Hepatocyte (in vitro differentiated cells): ENCODE measurements around the gene ST6GAL1. TPM values are rescaled to one million over a fixed set of nuclear protein-coding genes. Genes with fewer than 3 reads are reported as not detected.
A peak's percentile ranks its signal among the peaks of the same experiment; 100 is the strongest.

ENCODE experiments used
- DNase-seq: peaks from one replicate; pipeline ENCODE4 v3.0.0-alpha.2; 2016; ENCODE audit warnings: low spot score
- H2AFZ ChIP-seq: fragments of 200-600 bp; sonication (generic); 2 replicates; pipeline ENCODE4 v1.6.0; 2016; ENCODE audit warnings: antibody characterized with exemption, mild to moderate bottlenecking
- H3K27ac ChIP-seq: fragments of 200-600 bp; sonication (generic); 2 replicates; pipeline ENCODE4 v1.5.1; 2016; ENCODE audit warnings: mild to moderate bottlenecking
- H3K27me3 ChIP-seq: fragments of 200-600 bp; sonication (generic); 2 replicates; pipeline ENCODE4 v1.6.1; 2016
- H3K36me3 ChIP-seq: fragments of 200-600 bp; sonication (generic); replicated peaks from 2 replicates; pipeline ENCODE4 v1.5.1; 2016; ENCODE audit warnings: low read depth; ENCODE audit not compliant: insufficient read depth
- H3K4me1 ChIP-seq: fragments of 200-600 bp; sonication (generic); 2 replicates; pipeline ENCODE4 v1.5.1; 2016; ENCODE audit warnings: mild to moderate bottlenecking, moderate library complexity; ENCODE audit not compliant: insufficient read depth
- H3K4me2 ChIP-seq: fragments of 200-600 bp; sonication (generic); 2 replicates; pipeline ENCODE4 v1.6.0; 2016
- H3K4me3 ChIP-seq: fragments of 200-600 bp; sonication (generic); 2 replicates; pipeline ENCODE4 v1.5.1; 2016; ENCODE audit warnings: mild to moderate bottlenecking
- H3K79me2 ChIP-seq: fragments of 200-600 bp; sonication (generic); 2 replicates; pipeline ENCODE4 v1.6.0; 2017; ENCODE audit warnings: mild to moderate bottlenecking
- H3K9me2 ChIP-seq: fragments of 200-600 bp; sonication (generic); replicated peaks from 2 replicates; pipeline ENCODE4 v1.6.0; 2017; ENCODE audit warnings: mild to moderate bottlenecking; ENCODE audit not compliant: insufficient read depth
- H3K9me3 ChIP-seq: fragments of 200-600 bp; sonication (generic); 2 replicates; pipeline ENCODE4 v1.5.1; 2016; ENCODE audit warnings: low read depth, mild to moderate bottlenecking
- H4K20me1 ChIP-seq: fragments of 200-600 bp; sonication (generic); 2 replicates; pipeline ENCODE4 v1.6.0; 2016; ENCODE audit warnings: mild to moderate bottlenecking; ENCODE audit not compliant: insufficient read depth, poor library complexity, severe bottlenecking
- EZH2 ChIP-seq: fragments of 200-600 bp; sonication (generic); IDR thresholded peaks from 2 replicates; pipeline ENCODE4 v1.6.1; 2016; ENCODE audit warnings: antibody characterized with exemption, mild to moderate bottlenecking, borderline replicate concordance
- EZH2phosphoT487 ChIP-seq: fragments of 200-600 bp; sonication (generic); IDR thresholded peaks from one replicate; pipeline ENCODE4 v1.6.1; 2018; ENCODE audit warnings: antibody characterized with exemption, mild to moderate bottlenecking, low read depth, moderate library complexity; ENCODE audit not compliant: unreplicated experiment, severe bottlenecking
- WGBS: methylation state at CpG from one replicate; pipeline ENCODE4 v1.1.6; 2016; ENCODE audit warnings: low lambda C conversion rate; ENCODE audit errors: missing lambda C conversion rate; 5-methylcytosine and 5-hydroxymethylcytosine counted together
- polyA plus RNA-seq: library from polyadenylated mRNA; unstranded; fragments of >200 nt; fragmentation: Nextera tagmentation; extraction: Ambion mirVana; gene quantifications from 2 replicates; pipeline ENCODE4 v1.2.1, GENCODE V29; 2016
- total RNA-seq: library from RNA; depleted of rRNA; stranded (reverse); fragments of >200 nt; gene quantifications from 2 replicates; pipeline ENCODE4 v1.2.3, GENCODE V29; 2014
- TF ChIP-seq, protein P1 (sequence below): fragments of 200-600 bp; sonication (generic); IDR thresholded peaks from 2 replicates; pipeline ENCODE4 v1.5.1; 2016; ENCODE audit warnings: antibody characterized with exemption, mild to moderate bottlenecking; ENCODE audit not compliant: poor library complexity

Gene ST6GAL1
- total and polyA plus RNA-seq, 2 experiments from 2014 or later: 57.5 to 109 TPM

DNA sequence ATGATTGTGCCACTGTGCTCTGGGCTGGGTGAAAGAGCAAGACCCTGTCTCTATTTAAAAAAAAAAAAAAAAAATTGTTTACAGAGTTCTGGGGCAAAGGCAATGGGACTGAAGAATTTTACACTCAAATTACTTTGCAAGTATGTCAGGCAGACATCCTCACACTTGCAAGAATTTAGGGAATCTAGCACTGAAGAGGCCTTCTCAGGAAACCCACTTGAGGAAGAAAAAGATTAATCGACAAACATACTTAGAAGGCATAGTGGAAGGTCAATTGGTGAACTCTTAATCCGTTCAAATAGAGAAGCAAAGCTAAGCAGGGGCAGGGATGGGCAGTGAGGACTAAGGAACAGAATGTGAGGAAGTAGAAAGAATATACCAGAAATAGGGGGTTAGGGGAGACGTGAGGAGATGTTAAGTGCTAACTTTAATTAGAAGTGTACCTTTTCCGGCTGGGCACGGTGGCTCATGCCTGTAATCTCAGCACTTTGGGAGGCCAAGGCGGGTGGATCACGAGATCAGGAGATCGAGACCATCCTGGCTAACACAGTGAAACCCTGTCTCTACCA lies 15.0 kb downstream of the ST6GAL1 start:
- no peaks in the 10 kb centered on the region for H3K9me2 ChIP-seq
- H4K20me1 ChIP-seq: no peaks in the 10 kb centered on the region
- no peaks in the 10 kb centered on the region for H3K27me3 ChIP-seq
- WGBS: 84% methylated on average over 8 of the region's 8 CpGs
- H2AFZ ChIP-seq: no peak overlapping the region
- TF ChIP-seq, protein P1, sequence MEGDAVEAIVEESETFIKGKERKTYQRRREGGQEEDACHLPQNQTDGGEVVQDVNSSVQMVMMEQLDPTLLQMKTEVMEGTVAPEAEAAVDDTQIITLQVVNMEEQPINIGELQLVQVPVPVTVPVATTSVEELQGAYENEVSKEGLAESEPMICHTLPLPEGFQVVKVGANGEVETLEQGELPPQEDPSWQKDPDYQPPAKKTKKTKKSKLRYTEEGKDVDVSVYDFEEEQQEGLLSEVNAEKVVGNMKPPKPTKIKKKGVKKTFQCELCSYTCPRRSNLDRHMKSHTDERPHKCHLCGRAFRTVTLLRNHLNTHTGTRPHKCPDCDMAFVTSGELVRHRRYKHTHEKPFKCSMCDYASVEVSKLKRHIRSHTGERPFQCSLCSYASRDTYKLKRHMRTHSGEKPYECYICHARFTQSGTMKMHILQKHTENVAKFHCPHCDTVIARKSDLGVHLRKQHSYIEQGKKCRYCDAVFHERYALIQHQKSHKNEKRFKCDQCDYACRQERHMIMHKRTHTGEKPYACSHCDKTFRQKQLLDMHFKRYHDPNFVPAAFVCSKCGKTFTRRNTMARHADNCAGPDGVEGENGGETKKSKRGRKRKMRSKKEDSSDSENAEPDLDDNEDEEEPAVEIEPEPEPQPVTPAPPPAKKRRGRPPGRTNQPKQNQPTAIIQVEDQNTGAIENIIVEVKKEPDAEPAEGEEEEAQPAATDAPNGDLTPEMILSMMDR: no peak
- TF ChIP-seq EZH2 (no peak), EZH2phosphoT487 (no peak)
- H3K4me1 ChIP-seq: no peaks in the 10 kb centered on the region
- H3K4me3 ChIP-seq: no peak overlapping the region
- H3K27ac ChIP-seq: no peak overlapping the region
- DNase-seq: no peak
- H3K9me3 ChIP-seq: no peaks in the 10 kb centered on the region
- no peak overlapping the region for H3K4me2 ChIP-seq
- peaks cover 6% of the 10 kb centered on the region for H3K79me2 ChIP-seq
- no peaks in the 10 kb centered on the region for H3K36me3 ChIP-seq

- Histone ChIP-seq H3K27ac (no peak overlapping the region), H3K9me3 (no peaks in the 10 kb centered on the region), H2AFZ (no peak overlapping the region), H3K27me3 (no peaks in the 10 kb centered on the region), H3K4me2 (no peak overlapping the region), H3K9me2 (no peaks in the 10 kb centered on the region), H3K36me3 (no peaks in the 10 kb centered on the region), H3K4me3 (no peak overlapping the region), H3K79me2 (no peaks in the 10 kb centered on the region), H3K4me1 (no peaks in the 10 kb centered on the region), H4K20me1 (no peaks in the 10 kb centered on the region)
- WGBS: 85% methylated on average over 9 of the region's 9 CpGs
- TF ChIP-seq, protein P1: no peak
- TF ChIP-seq EZH2phosphoT487 (no peak), EZH2 (no peak)
- DNase-seq: no peak
Measured at GRCh38 chr3:186946756-186947375, 16.5 kb downstream of the ST6GAL1 start.

DNA sequence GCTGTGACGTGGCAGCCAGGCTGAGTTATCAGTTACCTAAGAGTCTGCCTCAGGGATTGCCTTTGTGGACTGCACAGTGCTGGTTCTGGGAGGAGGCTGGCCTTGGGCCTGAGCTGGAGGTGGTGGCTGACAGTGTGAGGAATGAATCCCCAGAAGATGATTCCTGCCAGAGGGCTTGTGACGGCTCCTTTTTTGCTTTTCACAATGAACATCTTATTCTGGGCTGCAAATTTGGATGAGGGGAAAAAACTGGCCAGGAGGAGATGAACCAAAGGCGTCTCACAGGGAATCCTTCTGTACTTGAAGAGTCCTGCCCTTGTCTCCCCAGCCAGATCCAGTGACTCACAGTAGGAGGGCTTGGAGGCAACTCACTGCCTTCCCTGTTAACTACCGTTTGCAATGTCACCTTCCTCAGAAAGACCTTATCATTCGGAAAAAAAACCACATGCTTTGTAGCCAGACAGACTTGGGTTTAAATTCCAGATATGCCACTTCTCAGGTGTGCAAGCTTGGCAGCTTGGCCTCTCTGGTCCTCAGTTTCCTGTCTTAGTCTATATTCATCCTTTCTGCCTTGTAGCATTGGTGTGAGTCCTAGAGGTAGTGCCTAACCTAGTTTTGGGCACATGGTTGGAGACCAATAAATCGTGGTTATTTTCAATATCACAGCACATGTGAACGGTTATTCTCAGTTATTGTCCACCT lies 19.1 kb downstream of the ST6GAL1 start:
- H3K4me2 ChIP-seq: no peak overlapping the region
- no peaks in the 10 kb centered on the region for H3K4me1 ChIP-seq
- H3K4me3 ChIP-seq: no peak overlapping the region
- peak overlapping the region; percentile 5 for H3K27ac ChIP-seq
- no peak for DNase-seq
- TF ChIP-seq EZH2: no peak
- TF ChIP-seq, protein P1: no peak
- TF ChIP-seq EZH2phosphoT487: no peak
- H3K9me2 ChIP-seq: no peaks in the 10 kb centered on the region
- H3K27me3 ChIP-seq: no peaks in the 10 kb centered on the region
- 83% methylated on average over 7 of the region's 7 CpGs for WGBS
- no peaks in the 10 kb centered on the region for H4K20me1 ChIP-seq
- no peaks in the 10 kb centered on the region for H3K9me3 ChIP-seq
- no peaks in the 10 kb centered on the region for H3K36me3 ChIP-seq
- H2AFZ ChIP-seq: no peak overlapping the region
- H3K79me2 ChIP-seq: peaks cover 2% of the 10 kb centered on the region
